Mesodermal cell (in vitro differentiated cells): Measurements from ENCODE around the gene MMP7.

Experiments
- H3K27ac ChIP-seq: 2 replicates; pipeline ENCODE4 v1.7.0; 2013; ENCODE audit warnings: mild to moderate bottlenecking, low read depth, low read length, moderate library complexity; ENCODE audit not compliant: severe bottlenecking
- H3K36me3 ChIP-seq: 2 replicates; pipeline ENCODE4 v1.7.1; 2013; ENCODE audit warnings: mild to moderate bottlenecking, low read length, moderate library complexity; ENCODE audit not compliant: control insufficient read depth, insufficient read depth
- H3K4me1 ChIP-seq: one replicate; pipeline ENCODE4 v1.7.1; 2013; ENCODE audit warnings: mild to moderate bottlenecking, low read length; ENCODE audit not compliant: insufficient read depth, control insufficient read depth, poor library complexity, severe bottlenecking
- H3K4me3 ChIP-seq: 2 replicates; pipeline ENCODE4 v1.7.0; 2013; ENCODE audit warnings: low read length, control low read depth, mild to moderate bottlenecking; ENCODE audit not compliant: insufficient read depth, poor library complexity, severe bottlenecking; ENCODE audit errors: extremely low read depth
- H3K9me3 ChIP-seq: 2 replicates; pipeline ENCODE4 v1.7.1; 2013; ENCODE audit warnings: mild to moderate bottlenecking, low read length, moderate library complexity; ENCODE audit not compliant: control insufficient read depth
- WGBS, 2 experiments: methylation state at CpG; one replicate each; pipeline ENCODE4 v1.1.5; 2013; ENCODE audit warnings: missing lambda C conversion rate in 2 of 2; ENCODE audit not compliant: insufficient coverage in 2 of 2; 5-methylcytosine and 5-hydroxymethylcytosine counted together

The MMP7 gene

DNA sequence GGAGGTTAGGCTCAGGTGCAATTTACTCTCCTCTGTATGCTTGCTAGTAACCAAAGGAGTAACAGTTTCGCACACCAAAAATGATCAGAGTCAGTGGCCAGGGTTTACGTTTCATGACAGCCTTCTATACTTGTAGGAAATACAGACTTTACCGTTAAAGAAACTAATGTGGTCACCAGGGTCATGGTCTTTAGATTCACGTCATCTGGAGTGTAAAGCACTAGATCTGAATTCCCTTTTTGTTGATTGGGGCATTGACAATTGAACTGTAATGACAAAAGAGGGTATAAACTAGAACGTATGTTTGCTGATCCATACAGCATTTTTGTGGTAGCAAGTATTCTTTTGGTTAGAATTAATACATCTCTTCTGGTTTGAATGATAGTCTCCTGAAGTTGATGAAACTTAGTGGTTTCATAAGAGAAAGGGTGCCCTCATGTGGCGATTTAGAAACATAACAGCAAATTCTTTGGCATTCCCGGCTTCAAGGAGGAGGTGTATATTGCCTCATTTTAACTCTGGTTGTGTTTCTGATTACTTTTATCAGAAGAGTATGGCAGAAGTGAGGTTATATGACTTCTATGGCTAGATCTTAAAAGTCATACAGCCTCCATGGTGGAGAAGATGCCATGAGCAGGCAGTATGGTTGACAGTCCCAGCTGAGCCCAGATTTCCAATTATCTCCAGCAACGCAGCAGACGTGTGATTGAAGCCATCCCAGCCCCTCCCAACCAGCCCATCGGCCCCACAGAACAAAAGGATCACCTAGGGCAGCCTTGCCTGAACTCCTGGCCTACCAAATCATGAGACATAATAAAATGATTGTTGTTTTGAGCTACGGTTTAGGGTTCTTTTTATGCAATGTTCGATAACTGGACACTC is 35.1 kb downstream of the MMP7 start:
- H3K27ac ChIP-seq, result no peak overlapping the region
- H3K9me3 ChIP-seq, result no peaks in the 10 kb centered on the region
- H3K4me3 ChIP-seq, result no peak overlapping the region

GRCh38 chr11:102494216-102494615 is 36.3 kb downstream of the MMP7 start:
- Histone ChIP-seq H3K9me3 (no peaks in the 10 kb centered on the region), H3K36me3 (no peaks in the 10 kb centered on the region), H3K4me1 (no peaks in the 10 kb centered on the region), H3K27ac (no peak overlapping the region), H3K4me3 (no peak overlapping the region)
- 90% methylated on average over 2 to 3 of the region's 6 CpGs for WGBS, 2 experiments

More for the DNA sequence above, 35.1 kb downstream of the MMP7 start:
- no peaks in the 10 kb centered on the region for H3K36me3 ChIP-seq
- WGBS, 2 experiments, result 54 to 65% methylated on average over 6 to 10 of the region's 12 CpGs
- no peaks in the 10 kb centered on the region for H3K4me1 ChIP-seq

DNA sequence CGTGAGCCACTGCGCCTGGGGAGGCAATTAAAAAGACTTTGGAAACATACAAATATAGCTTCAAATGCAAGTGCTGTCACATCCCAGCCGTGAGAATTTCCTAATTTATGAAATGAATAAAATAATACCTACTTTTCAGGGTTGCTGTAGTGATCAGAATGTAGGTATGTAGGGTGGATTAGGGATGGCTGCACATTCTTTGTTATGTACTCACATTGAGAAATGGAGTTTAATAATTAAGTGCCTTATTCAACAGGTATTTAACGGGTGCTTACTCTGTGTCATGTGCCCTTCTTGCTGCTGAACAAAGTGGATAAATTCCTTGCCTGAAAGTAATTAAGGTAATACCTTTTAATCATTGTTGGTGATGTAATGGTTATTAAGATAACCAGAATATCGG is 37.0 kb downstream of the MMP7 start:
- 92% methylated on average over 2 of the region's 5 CpGs; no CpG with 5 or more reads in 1 of the 2 experiments for WGBS, 2 experiments
- H3K36me3 ChIP-seq, result no peaks in the 10 kb centered on the region
- no peak overlapping the region for H3K27ac ChIP-seq
- H3K4me1 ChIP-seq, result no peaks in the 10 kb centered on the region
- no peaks in the 10 kb centered on the region for H3K9me3 ChIP-seq
- no peak overlapping the region for H3K4me3 ChIP-seq

DNA sequence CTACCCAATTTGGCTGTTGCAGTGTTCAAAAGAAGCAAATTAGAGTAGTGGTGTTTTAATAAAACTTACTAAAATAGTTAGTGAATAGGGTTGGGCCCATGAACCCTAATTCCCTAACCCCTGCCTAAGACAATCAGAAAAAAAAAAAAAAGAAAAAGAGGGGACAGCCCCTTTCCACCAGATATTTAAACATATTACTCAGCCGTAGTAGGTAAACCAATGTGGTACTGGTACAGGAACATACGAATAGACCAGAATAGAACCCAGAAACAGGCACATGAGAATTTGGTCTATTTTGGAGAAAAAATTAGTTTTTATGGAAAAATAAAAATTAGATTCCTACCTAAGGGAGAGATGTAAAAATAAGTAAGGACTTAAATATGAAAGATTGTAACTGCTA is 38.6 kb downstream of the MMP7 start:
- H3K9me3 ChIP-seq, result no peaks in the 10 kb centered on the region
- no peak overlapping the region for H3K27ac ChIP-seq
- no peaks in the 10 kb centered on the region for H3K4me1 ChIP-seq
- no peaks in the 10 kb centered on the region for H3K36me3 ChIP-seq
- no peak overlapping the region for H3K4me3 ChIP-seq
- no CpG with 5 or more reads among the region's 2 CpGs for WGBS, 2 experiments

- WGBS, 2 experiments, result 75% methylated on average over 2 of the region's 5 CpGs; no CpG with 5 or more reads in 1 of the 2 experiments
- Histone ChIP-seq H3K4me1 (no peaks in the 10 kb centered on the region), H3K4me3 (no peak overlapping the region)
Measured at GRCh38 chr11:102489186-102490145, 41.1 kb downstream of the MMP7 start.

DNA sequence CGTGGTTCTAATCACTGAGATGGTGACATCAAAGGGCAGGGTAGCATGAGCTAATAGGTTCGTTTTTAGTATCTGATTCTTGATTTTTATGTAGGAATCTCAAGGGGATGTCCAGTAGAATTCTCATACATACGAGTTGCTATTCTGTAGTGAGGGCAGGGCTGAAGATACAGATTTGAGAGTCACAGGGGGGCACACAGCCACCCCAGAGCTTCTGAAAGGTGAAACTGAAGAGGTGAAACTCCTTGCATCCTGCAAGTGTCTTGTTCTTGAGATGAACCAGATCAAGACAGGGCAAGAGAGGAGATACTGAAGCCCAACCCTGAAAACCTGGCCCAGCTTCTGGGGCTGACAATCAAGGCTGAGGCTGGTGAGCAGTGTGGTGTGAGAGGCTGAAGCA is 42.3 kb downstream of the MMP7 start:
- Histone ChIP-seq H3K9me3 (no peaks in the 10 kb centered on the region), H3K4me3 (no peak overlapping the region), H3K27ac (no peak overlapping the region), H3K36me3 (no peaks in the 10 kb centered on the region), H3K4me1 (no peaks in the 10 kb centered on the region)
- WGBS, 2 experiments, result 86 to 93% methylated on average over 3 of the region's 3 CpGs

More at GRCh38 chr11:102489186-102490145, 41.1 kb downstream of the MMP7 start:
- Histone ChIP-seq H3K27ac (no peak overlapping the region), H3K9me3 (no peaks in the 10 kb centered on the region), H3K36me3 (no peaks in the 10 kb centered on the region)

GRCh38 chr11:102487214-102487613 is 43.3 kb downstream of the MMP7 start:
- Histone ChIP-seq H3K4me1 (no peaks in the 10 kb centered on the region), H3K4me3 (no peak overlapping the region), H3K9me3 (no peaks in the 10 kb centered on the region), H3K27ac (no peak overlapping the region), H3K36me3 (no peaks in the 10 kb centered on the region)
- WGBS, 2 experiments, result 80% methylated on average over 1 of the region's 1 CpG; no CpG with 5 or more reads in 1 of the 2 experiments

DNA sequence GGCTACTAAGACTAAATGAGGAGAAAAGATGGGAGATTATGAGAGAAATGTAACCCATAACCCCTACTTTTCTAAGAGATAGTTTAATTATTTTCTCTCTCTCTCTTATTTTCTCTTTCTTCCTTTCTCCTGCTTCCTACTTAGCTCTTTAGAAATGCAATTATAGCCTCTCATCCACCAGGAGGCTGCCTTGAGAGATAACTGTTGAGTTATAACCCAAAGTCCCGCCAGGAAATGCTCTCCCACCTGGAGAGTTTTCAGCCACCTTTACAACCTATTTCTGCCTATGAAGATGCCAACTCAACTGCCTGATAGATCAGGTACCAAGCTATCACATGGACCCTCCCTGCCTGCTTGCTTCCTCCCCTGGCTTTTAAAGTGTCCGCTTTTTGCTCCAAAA is 44.0 kb downstream of the MMP7 start:
- Histone ChIP-seq H3K27ac (no peak overlapping the region), H3K4me3 (no peak overlapping the region), H3K4me1 (no peaks in the 10 kb centered on the region), H3K36me3 (no peaks in the 10 kb centered on the region), H3K9me3 (no peaks in the 10 kb centered on the region)
- 90 to 100% methylated on average over 1 to 2 of the region's 2 CpGs for WGBS, 2 experiments

- Histone ChIP-seq H3K36me3 (no peaks in the 10 kb centered on the region), H3K4me3 (no peak overlapping the region), H3K9me3 (no peaks in the 10 kb centered on the region), H3K27ac (no peak overlapping the region), H3K4me1 (no peaks in the 10 kb centered on the region)
- no CpG with 5 or more reads among the region's 2 CpGs for WGBS, 2 experiments
Measured at GRCh38 chr11:102485095-102485722, 45.3 kb downstream of the MMP7 start.

- Histone ChIP-seq H3K36me3 (no peaks in the 10 kb centered on the region), H3K4me1 (peaks cover under 1% of the 10 kb centered on the region), H3K9me3 (no peaks in the 10 kb centered on the region), H3K4me3 (no peak overlapping the region), H3K27ac (no peak overlapping the region)
- WGBS, 2 experiments, result 86 to 92% methylated on average over 2 of the region's 3 CpGs
Measured at GRCh38 chr11:102482433-102482832, 48.1 kb downstream of the MMP7 start.
